OCI-LY7 (cell line): ENCODE results near the gene RRP12.

Experiments used
- EZH2phosphoT487 ChIP-seq: fragments of 200-600 bp; sonication (generic); IDR thresholded peaks from 2 replicates; pipeline ENCODE4 v1.6.1; 2018; ENCODE audit warnings: low read depth, borderline replicate concordance, mild to moderate bottlenecking, mixed run types, antibody characterized with exemption, low read length, moderate library complexity, mixed read lengths
- TF ChIP-seq, protein P1 (sequence below): fragments of 200-600 bp; sonication (generic); conservative IDR thresholded peaks from 2 replicates; pipeline ENCODE4 v1.5.1; 2014; ENCODE audit warnings: mild to moderate bottlenecking, antibody characterized with exemption, low read length, moderate library complexity, mixed read lengths

DNA sequence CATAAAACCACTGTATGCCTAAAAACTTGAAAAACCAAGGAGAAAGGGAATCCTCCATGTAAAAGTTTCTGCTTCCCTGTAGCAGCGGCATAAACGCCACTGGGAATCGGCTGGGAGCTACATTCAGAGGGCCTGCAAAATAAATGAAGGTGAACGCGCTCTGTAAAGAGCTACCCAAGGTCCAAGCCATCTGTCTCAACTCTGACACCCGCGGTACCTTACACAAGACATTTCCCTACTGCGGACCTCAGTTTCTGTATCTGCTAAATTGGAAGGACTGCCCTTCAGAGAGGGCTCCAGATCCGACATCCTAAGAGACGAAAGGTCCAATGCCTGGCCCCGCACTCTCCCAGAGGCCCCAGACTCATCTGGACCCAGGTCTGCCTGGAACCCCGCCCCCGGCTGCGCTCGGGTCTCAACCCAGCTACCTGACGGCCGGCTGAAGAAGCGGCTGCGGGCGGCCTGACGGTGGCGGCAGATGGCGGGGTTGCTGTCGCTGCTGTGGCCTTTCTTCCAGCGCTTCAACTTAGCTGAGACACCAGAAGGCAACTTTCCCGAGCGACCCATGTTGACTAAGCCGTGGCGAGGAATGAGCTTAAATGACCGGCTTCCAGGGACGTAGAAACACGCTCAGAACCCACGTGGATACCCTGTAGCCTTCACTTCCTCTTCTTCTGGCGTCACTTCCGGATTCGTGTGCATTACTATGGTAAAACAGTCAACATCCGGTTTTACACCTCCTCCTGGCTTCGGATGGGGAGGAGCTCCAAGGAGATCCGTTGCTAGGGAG lies at the start of gene RRP12:
- no peak for TF ChIP-seq EZH2phosphoT487
- TF ChIP-seq, protein P1, sequence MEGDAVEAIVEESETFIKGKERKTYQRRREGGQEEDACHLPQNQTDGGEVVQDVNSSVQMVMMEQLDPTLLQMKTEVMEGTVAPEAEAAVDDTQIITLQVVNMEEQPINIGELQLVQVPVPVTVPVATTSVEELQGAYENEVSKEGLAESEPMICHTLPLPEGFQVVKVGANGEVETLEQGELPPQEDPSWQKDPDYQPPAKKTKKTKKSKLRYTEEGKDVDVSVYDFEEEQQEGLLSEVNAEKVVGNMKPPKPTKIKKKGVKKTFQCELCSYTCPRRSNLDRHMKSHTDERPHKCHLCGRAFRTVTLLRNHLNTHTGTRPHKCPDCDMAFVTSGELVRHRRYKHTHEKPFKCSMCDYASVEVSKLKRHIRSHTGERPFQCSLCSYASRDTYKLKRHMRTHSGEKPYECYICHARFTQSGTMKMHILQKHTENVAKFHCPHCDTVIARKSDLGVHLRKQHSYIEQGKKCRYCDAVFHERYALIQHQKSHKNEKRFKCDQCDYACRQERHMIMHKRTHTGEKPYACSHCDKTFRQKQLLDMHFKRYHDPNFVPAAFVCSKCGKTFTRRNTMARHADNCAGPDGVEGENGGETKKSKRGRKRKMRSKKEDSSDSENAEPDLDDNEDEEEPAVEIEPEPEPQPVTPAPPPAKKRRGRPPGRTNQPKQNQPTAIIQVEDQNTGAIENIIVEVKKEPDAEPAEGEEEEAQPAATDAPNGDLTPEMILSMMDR: peak; percentile 60
